GM21723 (cell line): ENCODE results near the gene HS3ST3A1.

Experiments used
- ATAC-seq: cut with Tn5 transposase; IDR thresholded peaks from one replicate; pipeline ENCODE4 v1.9.1; 2021; ENCODE audit warnings: mild to moderate bottlenecking, moderate library complexity; ENCODE audit not compliant: unreplicated experiment

The HS3ST3A1 gene

GRCh38 chr17:13541032-13541480 is 60.7 kb downstream of the HS3ST3A1 start:
- no peak for ATAC-seq

GRCh38 chr17:13540546-13540945 is 61.2 kb downstream of the HS3ST3A1 start:
- ATAC-seq: no peak

- no peak for ATAC-seq
These were observed 62.3 kb downstream of the HS3ST3A1 start for GRCh38 chr17:13539421-13539820.

GRCh38 chr17:13538841-13539411 is 62.8 kb downstream of the HS3ST3A1 start:
- no peak for ATAC-seq

GRCh38 chr17:13537871-13538643 is 63.7 kb downstream of the HS3ST3A1 start:
- no peak for ATAC-seq

- no peak for ATAC-seq
These were observed 64.5 kb downstream of the HS3ST3A1 start for GRCh38 chr17:13537167-13537731.

GRCh38 chr17:13534946-13535345 is 66.8 kb downstream of the HS3ST3A1 start:
- no peak for ATAC-seq

- no peak for ATAC-seq
These were observed 70.0 kb downstream of the HS3ST3A1 start for GRCh38 chr17:13531721-13532120.

GRCh38 chr17:13525876-13526275 is 75.9 kb downstream of the HS3ST3A1 start:
- ATAC-seq: no peak

- ATAC-seq: no peak
These were observed 78.6 kb downstream of the HS3ST3A1 start for GRCh38 chr17:13523164-13523563.

GRCh38 chr17:13522749-13523148 is 79.0 kb downstream of the HS3ST3A1 start:
- no peak for ATAC-seq

- no peak for ATAC-seq
These were observed 79.9 kb downstream of the HS3ST3A1 start for GRCh38 chr17:13521784-13522183.

GRCh38 chr17:13520899-13521572 is 80.7 kb downstream of the HS3ST3A1 start:
- ATAC-seq: no peak

- no peak for ATAC-seq
These were observed 83.3 kb downstream of the HS3ST3A1 start for GRCh38 chr17:13518261-13519000.

- ATAC-seq: no peak
These were observed 88.7 kb downstream of the HS3ST3A1 start for GRCh38 chr17:13513039-13513405.

- ATAC-seq: no peak
These were observed 91.7 kb downstream of the HS3ST3A1 start for GRCh38 chr17:13510062-13510461.

GRCh38 chr17:13509527-13509926 is 92.2 kb downstream of the HS3ST3A1 start:
- ATAC-seq: no peak

- ATAC-seq: no peak
These were observed 92.8 kb downstream of the HS3ST3A1 start for GRCh38 chr17:13508896-13509295.

- ATAC-seq: no peak
These were observed 98.2 kb downstream of the HS3ST3A1 start for GRCh38 chr17:13503526-13503925.

- no peak for ATAC-seq
These were observed 99.5 kb downstream of the HS3ST3A1 start for GRCh38 chr17:13502263-13502662.

GRCh38 chr17:13500947-13501346 is 100.8 kb downstream of the HS3ST3A1 start:
- no peak for ATAC-seq
